NCI-H2171 treated with DMSO at 0.1 percent for 48 hours (cell line): Measurements from ENCODE around the gene LUC7L3.
"Not testable (repeated sequence)": the region's sequence is repeated elsewhere in the genome, so short reads cannot be mapped to it uniquely, and the experiment has no call there.

Experiments
- DNase-seq: peaks from one replicate; lab custom pipeline; 2025; lab: John Stamatoyannopoulos, UW

LUC7L3 gene

DNA sequence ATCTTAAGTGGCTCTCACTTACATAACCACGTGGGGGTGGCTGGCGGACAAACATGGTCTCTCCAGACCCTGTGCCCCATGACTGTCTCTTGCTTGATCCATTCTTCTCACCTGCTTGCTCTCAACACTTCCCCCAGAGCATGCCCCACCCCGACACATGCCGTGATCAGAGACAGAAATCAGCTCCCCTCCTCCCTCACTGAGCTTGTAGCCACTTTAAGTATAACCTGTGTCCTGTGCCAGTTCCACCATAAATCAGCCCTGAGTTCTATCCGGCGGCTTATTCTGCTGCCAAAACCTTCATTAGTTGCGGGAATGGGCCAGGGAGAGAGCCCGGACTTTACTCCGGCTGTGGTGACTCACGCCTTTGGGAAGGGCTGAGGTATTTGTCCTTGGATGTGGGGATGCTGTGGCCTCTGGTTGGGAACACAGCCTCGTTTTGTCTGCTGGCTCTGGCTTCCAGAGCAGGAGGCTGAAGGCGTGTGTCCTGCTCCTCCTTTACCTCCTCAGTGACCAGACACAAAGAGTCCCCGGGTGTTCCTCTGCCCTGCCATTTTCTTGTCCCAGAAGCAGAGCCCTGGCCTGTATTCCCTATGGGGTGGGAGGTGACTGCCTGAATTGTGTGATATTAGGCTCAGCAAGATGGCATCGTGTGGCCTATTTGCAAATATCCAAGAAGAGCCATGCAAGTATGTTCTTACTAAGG is 32.8 kb upstream of the LUC7L3 start:
- DNase-seq, result no peak

DNA sequence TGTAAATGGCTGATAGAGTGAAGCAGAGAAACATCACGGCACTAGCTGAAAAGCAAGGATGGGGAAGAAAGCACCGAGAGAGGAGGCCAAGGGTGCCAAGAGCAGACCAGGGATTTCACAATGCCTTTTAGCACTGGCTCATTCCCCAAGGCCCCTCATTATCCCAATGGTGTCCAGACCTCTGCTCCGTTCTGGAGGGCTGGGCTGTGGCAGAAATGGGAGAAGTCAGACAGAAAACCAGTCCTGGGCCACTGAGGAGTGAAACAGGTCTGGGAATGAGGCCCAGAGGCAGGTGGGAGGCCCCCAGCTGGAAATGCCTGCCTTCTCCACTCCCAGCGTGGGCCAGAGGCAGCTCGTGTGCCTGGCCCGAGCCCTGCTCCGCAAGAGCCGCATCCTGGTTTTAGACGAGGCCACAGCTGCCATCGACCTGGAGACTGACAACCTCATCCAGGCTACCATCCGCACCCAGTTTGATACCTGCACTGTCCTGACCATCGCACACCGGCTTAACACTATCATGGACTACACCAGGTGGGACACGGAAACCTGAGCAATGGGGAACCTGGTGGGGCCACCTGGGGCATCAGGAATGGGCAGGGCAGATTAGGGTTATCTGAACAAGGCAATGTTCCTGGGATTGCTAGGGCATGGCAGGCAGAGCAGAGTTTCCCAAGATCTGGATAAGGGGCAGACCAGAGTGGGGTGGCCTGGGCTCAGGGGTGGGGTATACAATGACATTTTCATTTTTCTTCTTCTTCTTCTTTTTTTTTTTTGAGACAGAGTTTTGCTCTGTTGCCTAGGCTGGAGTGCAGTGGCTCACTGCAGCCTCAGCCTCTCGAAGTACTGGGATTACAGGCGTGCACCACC is 32.0 kb upstream of the LUC7L3 start:
- no peak for DNase-seq

DNA sequence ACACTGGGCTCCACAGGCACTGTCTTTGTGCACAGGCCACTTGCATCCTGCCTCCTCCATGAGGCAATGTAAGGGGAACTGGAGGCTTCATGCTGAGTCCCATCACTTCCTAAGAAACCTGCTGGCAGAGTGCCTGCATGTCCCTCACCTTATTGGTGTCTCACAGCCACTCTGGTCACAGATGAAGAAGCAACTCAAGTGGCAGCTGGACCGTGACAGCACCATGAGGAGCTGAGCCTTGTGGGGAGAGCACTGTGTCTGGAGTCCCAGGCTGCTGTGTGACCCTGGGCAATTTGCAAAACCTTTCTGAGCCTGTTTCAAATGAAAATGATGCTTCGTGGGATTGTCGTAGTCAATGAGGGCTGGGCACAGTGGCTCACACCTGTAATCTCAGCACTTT is 31.2 kb upstream of the LUC7L3 start:
- no peak for DNase-seq

DNA sequence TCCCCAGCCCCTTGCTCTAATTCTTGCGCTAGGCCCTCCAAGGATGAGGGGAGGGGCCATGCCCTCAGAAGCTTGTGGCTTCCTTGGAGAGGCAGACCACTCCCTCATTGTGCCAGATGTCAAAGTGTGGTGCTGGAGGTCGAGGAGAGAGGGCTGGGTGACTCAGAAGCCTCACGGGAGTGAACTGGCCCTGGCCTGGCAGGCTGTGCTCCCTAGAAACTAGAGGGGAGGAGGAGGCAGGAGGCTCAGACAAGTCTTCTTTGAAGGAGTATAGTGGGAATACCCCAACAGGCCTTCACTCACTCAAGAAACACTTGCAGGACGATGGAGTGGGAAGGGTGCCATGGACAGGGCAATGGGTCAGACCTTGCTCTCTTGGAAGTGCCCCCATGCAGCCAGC is 30.2 kb upstream of the LUC7L3 start:
- peak; percentile 17 for DNase-seq

DNA sequence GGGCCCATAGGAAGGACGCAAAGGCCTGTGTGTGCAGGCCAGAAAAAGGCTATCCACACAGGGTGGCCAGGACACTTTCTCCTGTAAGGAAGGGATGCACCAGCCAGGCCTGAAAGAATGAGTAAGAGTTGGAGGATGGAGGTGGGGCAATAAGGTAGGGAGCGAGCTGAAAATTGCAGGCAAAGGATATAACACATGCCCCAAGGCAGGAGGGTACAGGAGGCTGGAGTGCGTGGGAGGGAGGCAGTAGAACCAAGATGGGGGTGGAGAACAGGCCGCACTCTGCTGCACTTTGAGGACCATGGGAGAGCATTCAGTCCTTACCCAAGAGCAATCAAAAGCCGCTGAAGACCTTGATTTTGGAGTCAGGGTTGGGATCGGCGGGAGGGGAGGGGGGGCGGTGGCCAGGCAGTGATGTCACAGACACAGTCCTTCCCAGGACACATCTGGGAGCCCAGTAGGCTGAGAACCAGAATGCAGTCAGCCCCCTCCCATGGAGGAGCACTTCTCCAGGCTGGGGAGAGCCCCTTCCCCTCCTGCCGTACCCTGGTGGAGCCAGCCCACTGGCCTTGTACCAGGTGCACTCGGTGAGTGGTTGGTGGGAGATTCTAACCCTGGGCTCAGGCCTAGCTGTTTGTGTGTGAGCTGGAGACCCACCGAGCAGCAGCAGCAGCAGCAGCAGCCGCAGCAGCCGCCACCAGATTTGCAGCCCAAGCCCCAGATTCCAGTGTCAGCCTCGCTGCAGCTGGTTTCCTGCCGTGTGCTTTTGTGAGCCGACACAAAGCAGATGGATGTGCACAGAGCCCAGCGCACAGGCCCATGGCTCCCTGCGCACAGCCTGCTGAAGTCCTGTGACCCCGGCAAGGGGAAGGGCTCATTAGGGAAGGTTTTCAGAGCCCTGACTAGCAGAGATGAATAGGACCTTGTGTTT is 29.2 kb upstream of the LUC7L3 start:
- peak; percentile 7 for DNase-seq

DNA sequence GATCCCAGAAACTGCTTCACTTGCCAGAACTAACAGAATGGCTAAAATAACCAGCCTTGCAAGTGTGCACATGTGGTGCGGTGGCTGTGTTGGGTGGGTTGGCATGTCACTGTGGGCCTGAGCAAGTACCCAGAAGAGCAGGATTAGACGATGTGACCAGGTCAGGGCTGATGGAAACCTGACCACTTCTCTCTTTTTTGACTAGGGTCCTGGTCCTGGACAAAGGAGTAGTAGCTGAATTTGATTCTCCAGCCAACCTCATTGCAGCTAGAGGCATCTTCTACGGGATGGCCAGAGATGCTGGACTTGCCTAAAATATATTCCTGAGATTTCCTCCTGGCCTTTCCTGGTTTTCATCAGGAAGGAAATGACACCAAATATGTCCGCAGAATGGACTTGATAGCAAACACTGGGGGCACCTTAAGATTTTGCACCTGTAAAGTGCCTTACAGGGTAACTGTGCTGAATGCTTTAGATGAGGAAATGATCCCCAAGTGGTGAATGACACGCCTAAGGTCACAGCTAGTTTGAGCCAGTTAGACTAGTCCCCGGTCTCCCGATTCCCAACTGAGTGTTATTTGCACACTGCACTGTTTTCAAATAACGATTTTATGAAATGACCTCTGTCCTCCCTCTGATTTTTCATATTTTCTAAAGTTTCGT is 28.4 kb upstream of the LUC7L3 start:
- no peak for DNase-seq

DNA sequence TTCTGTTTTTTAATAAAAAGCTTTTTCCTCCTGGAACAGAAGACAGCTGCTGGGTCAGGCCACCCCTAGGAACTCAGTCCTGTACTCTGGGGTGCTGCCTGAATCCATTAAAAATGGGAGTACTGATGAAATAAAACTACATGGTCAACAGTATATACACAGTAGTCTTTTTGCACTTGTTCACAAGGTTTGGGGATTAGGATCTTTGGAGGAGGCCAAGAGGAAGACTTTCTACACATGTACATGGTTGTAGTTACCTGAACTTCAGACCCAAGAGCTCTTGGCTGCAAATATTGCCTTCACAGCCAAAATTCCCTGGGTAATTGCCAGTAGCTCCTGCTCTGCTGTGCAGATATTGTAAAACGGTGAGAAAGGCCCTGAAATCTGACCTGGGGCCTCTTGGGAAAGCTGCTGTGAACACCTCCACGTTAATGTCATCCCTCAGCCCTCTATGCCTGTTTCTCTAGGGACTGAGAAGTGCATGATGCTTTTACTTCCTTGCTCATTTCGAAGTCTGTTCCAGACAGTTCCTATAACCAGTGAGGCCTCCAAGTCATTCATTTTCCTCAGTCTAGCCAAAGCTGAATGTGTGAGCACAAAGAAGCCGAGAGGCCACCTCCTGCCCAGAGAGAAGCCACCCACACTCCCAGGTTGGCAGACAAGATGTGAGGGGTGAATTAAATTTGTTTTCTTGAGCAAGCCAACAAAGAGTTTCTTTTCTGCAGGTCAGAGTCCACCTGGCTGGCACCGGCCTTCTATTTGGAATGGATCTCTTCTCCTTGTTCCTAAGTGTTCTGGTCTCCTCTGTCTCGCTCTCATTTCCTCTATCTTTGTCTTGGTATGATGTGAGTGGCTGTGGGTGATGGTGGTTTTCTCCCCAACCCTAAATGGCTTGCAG is 27.6 kb upstream of the LUC7L3 start:
- peak; percentile 73 for DNase-seq

DNA sequence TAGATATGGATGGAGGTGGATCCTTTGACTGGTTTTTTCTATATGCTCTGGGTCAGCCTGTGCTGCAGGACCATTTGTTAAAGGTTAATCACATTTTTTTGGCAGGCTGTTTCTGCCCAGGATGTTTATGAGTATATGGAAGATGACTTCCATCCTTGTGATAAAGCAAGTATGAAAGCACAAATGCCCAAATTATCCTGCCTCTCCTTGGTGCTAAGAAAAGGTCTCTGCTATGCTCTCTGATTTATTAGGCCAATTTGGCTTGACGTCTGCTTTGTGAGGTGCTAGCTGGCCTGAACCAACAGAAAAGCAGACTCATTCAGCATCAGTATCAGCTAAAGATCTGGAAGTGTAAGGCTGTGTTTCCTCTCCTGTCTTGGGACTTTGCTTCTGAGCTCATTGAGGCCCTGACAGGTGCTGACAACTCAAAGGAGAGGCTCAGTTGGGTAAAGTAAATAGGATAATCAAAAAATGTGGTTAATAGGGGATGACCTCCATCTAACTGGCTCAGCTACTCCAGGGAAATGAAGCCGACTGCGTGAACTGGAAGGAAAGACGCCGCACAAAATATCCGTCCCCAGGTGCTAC is 26.9 kb upstream of the LUC7L3 start:
- DNase-seq, result no peak

DNA sequence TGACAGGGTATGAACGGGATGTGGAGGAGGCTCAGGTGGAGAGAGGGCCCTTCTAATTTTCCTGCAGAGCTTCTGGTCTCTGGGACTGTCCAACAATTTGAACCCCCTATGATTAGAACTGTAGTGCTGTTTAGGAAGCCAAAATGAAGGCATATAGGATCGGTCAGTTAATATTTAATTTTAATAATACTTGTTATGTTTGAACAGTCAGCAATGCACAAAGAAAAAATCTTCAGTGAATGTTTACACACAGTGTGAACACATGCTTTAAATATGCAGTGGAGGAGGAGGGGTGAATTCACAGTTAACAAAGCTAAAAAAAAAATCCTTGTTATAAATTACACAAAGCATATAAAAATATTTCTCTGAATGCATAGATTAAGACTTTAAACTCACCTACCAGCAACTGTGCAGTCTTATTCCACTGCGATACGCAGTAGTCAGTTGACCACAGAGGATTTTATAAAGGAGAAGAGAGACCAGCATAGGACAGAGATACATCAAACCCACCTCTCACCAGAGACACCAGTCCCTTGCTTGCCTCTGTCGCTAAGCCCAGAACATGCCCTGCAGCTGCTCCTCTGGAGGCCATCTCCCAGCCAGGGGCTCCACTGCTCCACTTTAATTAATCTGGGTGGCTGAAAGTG is 26.2 kb upstream of the LUC7L3 start:
- DNase-seq, result no peak

DNA sequence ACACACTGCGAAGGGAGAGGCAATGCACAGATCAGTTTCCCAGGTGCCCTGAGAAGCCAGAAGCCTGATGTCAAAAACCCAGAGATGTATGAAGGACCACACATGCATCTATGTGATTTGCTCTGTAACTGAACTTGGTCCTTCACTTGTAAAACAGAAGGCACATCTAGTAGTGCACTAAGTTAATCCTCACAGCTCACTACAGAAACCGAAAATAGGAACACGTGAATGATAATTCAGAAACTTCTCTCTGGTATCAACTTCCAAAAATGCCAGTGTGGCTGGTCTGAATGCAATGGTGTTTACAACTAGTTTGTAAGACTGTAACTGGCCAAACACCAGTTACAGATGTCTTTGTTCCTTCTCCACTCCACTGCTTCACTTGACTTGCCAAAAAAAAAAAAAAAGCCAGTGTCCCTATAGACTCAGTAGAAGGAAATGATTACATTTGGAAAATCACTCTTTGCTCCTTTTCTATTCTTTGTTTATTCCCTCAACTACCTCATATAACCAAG is 23.0 kb upstream of the LUC7L3 start:
- no peak for DNase-seq

DNA sequence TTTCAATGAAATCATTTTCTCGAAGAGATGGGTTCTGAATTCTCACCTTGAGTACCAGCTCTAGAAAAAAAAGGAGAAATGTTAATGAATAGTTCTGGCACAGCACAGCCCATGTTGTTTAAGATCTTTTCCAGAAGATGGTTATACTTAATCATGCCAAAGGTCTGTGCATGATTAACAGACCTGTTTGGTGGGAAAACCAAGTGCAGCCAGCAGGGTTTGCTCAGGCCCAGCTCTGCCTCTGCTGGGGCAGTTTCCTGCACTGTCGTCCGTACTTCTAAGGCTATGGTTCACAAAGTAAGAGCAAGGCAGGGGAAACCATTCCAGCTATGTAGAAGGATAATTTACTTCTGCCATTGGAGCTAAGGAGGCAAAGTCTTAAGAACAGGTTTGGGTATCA is 22.3 kb upstream of the LUC7L3 start:
- no peak for DNase-seq

DNA sequence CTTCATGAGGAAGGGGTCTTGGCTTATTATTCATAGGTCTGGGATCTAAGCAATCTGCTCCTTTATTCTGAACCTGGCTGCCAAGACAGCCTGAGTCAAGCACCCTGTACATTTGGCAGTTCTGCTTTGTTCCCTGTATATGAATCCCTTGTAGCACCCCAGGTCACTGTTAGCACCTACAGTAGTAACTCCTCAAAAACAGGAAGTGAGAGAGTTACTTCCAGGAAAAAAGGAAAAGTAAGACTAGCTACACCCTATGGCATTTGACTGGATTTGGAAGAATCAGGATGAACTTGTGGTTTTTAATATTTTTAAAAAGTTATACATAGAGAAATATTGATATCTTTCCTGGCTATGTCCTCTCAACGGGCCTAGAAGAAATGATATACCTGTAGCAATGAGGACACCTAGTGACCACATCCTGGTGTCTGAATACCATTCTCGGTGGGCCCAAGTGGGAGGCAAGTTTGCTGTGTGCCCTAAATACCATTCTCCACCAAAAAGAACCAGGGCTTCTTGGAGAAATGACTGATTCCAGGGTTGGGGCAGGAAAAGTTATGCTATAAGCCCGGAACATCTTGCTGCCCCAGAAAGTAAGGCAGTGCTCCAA is 21.6 kb upstream of the LUC7L3 start:
- no peak for DNase-seq

DNA sequence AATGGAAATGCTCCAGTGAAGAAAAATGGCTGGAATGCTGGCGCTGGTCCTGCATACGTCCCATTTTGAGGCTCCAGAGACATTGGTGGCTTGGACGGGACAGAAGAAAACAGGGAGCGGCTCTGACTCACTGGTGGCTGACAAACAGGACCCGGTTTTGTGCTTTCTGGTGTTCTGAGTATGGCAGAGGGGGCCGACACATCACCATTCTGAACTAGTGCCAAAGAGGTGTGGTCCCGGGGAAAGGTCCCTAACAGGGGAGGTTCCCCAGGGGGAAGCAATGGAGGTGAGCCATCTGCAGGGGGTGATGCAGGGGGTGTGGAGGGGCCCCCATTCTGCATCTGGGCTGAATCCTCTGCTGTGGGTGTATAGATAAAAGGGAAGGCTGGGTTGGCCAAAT is 20.0 kb upstream of the LUC7L3 start:
- DNase-seq, result no peak

DNA sequence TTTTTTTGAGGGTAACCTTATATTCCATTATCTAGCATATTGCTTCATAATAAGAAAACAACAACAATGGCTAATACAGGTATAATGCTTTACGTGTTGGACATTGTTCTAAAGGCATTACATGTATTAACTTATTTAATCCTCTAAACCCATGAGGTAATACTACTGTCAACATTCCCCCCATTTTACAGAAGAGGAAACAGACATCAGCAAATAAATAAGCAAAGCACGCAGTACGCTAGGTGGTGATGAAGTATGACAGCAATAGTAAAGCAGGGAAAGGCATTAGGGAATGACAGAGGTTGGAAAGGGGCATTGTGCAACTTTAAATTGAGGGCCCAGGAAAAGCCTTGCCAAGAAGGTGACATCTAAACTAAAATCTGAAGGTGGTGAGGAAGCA is 16.2 kb upstream of the LUC7L3 start:
- no peak for DNase-seq

DNA sequence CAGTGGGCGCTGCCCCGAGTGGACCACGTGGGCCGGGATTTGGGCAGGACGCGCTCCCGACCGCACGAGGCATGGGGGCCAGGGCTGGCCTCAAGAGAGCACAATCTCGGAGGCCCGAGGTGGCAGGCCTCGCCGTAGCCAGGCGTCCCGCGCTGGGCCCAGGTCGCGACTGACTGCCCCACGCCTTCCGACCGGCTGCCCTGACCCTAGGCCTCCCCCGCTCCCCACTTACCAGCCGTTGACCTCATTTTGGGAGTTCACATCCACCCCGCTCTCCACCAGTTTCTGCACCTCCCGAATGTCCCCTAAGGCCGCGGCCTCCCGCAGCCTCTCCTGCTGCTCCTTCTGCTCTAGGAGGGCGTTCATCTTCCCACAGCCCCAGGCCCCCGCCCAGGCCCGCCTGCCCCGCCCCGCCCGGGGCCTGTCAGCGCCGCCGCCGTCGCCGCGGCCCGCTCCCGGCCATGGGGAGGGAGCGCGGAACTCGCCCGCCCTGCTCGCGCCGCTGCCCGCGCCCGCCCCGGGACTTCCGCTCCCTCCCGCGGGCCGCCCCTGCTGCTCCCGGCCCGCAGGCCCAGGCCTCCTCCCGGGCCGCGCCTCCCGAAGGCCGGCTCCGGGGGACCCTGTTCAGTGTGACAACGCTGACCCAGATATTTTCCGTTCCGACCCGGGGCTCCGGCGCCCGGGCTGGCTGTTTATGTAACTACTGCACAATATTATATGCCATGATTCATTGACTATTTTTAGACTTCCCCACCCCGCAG is 11.9 kb upstream of the LUC7L3 start, which contains the start of gene ANKRD40:
TSS of gene ANKRD40 (minus strand) at position 626 of the 761 bp plus-strand sequence. CDS start at position 366, 260 bp downstream.
- DNase-seq, result peak; percentile 93

DNA sequence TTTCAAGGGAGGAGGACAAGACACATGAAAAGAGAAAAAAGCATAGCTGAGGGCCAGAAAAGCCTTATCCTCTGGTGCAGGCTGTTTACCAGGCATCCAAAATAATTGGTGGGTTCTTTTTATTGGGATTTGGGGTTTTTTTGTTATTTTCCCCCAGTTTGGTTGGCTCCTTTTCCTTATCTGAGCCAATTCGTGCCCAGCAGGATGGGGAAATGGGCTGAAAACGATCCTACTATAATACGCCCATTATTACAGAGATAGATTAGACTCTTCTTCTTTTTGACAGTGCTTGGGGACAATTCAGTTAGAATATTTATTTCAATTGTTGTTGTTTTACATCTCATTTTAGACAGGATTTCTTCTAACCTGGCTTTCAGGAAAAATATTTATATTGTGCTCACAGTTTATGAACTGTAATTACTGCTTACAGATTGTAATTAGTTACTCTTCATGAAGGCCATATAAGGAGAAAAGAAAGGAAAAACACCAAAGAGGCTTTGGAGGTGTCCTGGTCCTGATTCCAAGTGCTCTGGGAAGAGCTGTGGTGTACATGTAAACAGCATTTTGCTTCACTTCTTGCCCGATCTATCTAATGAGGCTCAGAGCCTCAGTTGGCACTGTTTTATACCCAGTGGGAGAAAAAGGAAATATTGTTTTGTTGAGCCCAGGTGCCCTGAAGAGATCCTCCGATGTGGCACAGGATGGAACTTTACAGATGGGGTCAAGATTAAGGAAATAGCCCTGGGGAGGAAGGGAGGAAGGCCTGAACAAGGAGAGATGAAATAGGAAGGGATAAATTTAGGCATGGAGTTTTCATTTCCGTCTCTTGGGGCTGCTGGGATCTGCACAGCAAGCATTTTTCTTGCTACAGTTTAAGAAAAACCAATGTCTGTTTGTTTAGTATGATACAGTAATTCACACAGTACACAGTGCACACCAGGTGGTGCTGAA is 11.1 kb upstream of the LUC7L3 start:
- peak; percentile 62 for DNase-seq

DNA sequence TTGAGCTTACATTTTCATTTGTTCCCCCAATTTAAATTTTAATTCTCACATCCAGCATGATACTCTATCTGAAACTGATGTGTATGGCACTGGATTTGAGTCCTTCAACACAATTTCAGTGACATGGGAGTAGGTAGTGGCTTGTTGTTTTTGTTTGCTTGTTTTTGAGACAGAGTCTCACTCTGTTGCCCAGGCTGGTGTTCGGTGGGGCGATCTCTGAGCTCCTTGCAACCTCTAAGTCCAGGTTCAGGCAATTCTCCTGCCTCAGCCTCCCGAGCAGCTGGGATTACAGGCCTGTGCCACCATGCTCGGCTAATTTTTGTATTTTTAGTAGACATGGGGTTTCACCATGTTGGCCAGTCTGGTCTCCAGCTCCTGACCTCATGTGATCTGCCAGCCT is 10.3 kb upstream of the LUC7L3 start:
- DNase-seq, result not testable (repeated sequence)
